Activated T-helper 2 cell treated with anti-CD3 and anti-CD28 coated beads, Interferon-gamma antibody, Interleukin-2, Interleukin-4, amounts not matched to agents 10 μg/mL and 5 μg/mL and 100 μg/mL, durations not matched to agents 14 hours and 24 hours and 36 hours (primary cell): ENCODE measurements around the gene TMA7. TPM values are rescaled to one million over a fixed set of nuclear protein-coding genes. Genes with fewer than 3 reads are reported as not detected.

Experiments used
- DNase-seq: peaks from one replicate; pipeline ENCODE4 v3.0.0; 2021; ENCODE audit warnings: low spot score
- H3K27ac Mint-ChIP-seq: one replicate; pipeline ENCODE4 v1.8.0; 2021; ENCODE audit warnings: mixed read lengths
- H3K27me3 Mint-ChIP-seq: one replicate; pipeline ENCODE4 v1.8.0; 2021; ENCODE audit warnings: low read depth, mixed read lengths
- H3K36me3 Mint-ChIP-seq: one replicate; pipeline ENCODE4 v1.8.0; 2021; ENCODE audit warnings: low read depth, mixed read lengths
- H3K4me1 Mint-ChIP-seq: one replicate; pipeline ENCODE4 v1.8.0; 2021; ENCODE audit warnings: low read depth, mixed read lengths
- H3K4me3 Mint-ChIP-seq: one replicate; pipeline ENCODE4 v1.8.0; 2021; ENCODE audit warnings: low read depth, mild to moderate bottlenecking, moderate library complexity, mixed read lengths
- H3K9me3 Mint-ChIP-seq: one replicate; pipeline ENCODE4 v1.8.0; 2021; ENCODE audit warnings: mixed read lengths
- intact Hi-C: fragments of 100-400 bp; cut with micrococcal nuclease; formaldehyde crosslinking; loops from one replicate; pipeline ENCODE4 v1.15.1; 2023
- total RNA-seq: library from RNA; stranded (reverse); gene quantifications from 2 replicates; pipeline ENCODE4 v1.2.3, GENCODE V29; 2022

Gene TMA7
- total RNA-seq, 1 donor from 2014 or later = 289 TPM

DNA sequence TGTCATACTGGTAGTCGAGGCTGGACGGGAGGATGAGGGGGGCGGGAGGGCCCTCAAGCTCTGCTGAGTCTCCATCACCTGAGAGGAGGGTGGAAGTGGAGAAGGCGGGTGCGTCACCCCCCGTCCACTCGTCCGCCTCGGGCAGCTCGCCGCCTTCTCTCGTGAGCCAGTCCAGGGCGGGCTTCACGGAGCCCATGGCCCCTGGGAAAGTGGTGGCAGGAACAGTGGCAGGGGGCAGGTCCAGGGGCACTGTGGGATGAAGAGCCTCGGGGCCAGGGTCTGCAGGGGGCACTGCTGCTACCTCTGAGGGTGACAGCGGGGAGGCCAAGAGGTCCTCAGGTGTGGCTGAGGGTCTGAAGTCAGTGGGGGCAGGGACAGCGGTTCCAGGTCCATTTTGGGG, 20.5 kb upstream of the TMA7 start:
- Mint-ChIP-seq H3K36me3 (no peaks in the 10 kb centered on the region), H3K4me1 (no peaks in the 10 kb centered on the region), H3K27me3 (no peaks in the 10 kb centered on the region), H3K9me3 (no peaks in the 10 kb centered on the region), H3K4me3 (no peak overlapping the region), H3K27ac (no peak overlapping the region)
- intact Hi-C loops = no loop called here
- no peak for DNase-seq

DNA sequence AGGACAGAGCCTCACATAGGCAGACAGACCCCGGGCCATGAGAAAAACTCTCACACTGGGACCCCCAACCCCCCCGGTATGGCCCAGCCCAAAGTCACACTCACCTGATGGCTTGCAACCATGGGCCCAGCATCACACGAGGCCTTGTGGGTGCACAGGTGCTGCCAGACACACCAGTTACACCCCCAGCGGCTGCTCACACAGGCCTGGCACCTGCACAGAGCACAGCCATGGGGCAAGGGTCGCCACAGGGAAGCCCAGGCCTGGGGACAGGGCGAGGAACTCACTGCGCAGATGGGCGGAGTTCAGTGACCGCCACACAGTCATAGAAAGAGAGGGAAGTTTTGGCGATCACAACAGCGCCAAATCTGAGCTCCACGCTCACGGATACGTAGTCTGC, 19.5 kb upstream of the TMA7 start:
- H3K27me3 Mint-ChIP-seq = no peaks in the 10 kb centered on the region
- intact Hi-C loops = no loop called here
- DNase-seq = no peak
- no peaks in the 10 kb centered on the region for H3K9me3 Mint-ChIP-seq
- no peaks in the 10 kb centered on the region for H3K4me1 Mint-ChIP-seq
- H3K4me3 Mint-ChIP-seq = no peak overlapping the region
- H3K36me3 Mint-ChIP-seq = no peaks in the 10 kb centered on the region
- H3K27ac Mint-ChIP-seq = no peak overlapping the region

DNA sequence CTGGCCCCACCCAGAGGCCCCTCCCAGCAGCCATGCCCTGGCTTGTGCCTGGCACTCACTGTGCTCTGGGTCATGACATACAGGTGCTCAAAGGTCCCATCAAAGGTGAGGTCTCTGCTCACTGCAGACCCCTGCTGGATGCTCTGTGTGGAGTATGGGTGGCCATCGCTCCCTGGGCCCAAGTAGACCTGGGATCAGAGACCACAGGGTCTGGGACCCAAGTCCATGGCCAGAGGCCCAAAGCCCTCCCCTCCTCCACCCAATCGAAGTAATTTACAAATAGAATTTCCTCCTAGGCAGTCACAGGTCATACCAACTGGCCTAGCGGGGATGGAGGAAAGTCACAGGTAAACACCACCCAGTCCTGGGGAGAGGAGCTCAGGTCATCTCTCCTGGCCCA, 17.8 kb upstream of the TMA7 start:
- no peaks in the 10 kb centered on the region for H3K9me3 Mint-ChIP-seq
- intact Hi-C loops = no loop called here
- peaks cover 4% of the 10 kb centered on the region for H3K27me3 Mint-ChIP-seq
- H3K27ac Mint-ChIP-seq = no peak overlapping the region
- no peak for DNase-seq
- no peaks in the 10 kb centered on the region for H3K4me1 Mint-ChIP-seq
- no peaks in the 10 kb centered on the region for H3K36me3 Mint-ChIP-seq
- H3K4me3 Mint-ChIP-seq = no peak overlapping the region

DNA sequence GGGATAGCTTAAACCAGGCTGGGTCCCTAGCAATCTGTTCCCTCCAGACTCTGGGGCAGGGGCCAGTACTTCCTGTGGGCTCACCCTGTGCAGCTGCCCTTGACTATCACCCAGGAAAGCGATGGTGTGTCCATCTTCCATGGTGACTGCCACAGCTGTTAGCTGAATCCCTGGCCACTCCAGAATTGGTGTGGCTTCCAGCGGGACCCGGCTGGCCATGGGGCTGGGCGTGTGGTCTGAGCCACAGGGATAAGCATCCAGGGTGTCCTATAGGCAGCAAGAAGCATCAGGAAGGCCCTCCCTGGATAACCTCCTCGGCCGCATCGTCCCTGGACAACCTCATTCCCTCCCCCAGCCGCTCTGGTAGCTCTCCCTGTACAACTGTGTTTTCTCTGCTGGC, 17.4 kb upstream of the TMA7 start:
- Mint-ChIP-seq H3K36me3 (no peaks in the 10 kb centered on the region), H3K4me3 (no peak overlapping the region), H3K4me1 (no peaks in the 10 kb centered on the region), H3K9me3 (no peaks in the 10 kb centered on the region), H3K27ac (no peak overlapping the region), H3K27me3 (peaks cover 8% of the 10 kb centered on the region)
- intact Hi-C loops = no loop called here
- no peak for DNase-seq

DNA sequence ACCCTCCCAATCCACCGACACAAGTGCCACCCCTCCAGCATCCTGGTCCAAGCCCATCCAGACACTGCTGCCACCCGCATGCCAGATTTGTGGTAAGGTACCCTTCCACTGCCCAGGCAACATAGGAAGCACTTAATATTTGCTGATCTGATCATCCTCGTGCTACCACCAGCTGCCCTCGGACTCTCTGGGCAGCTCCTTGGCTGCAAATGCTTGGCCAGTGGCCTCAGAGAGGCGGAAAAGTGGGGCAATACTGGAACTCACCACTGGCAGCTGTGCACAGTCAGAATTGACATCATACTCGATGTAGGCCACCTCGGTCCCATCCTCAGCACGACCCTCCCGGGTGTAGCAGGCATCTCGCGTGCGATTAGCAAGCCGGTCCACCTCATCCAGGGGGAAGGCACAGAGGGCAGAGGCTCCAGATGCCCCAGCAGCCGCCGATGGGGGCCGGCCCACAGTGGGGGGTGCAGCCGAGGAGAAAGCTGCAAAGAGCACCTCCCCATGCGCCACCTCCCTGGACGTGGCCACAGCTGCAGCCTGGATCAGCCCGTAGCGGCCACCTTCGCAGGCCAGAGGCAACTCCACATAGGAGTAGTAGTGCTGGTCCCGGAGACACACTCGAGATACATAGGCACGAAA, 16.7 kb upstream of the TMA7 start:
- Mint-ChIP-seq H3K4me1 (no peaks in the 10 kb centered on the region), H3K9me3 (no peaks in the 10 kb centered on the region), H3K27ac (no peak overlapping the region), H3K27me3 (peaks cover 15% of the 10 kb centered on the region), H3K36me3 (no peaks in the 10 kb centered on the region), H3K4me3 (no peak overlapping the region)
- no peak for DNase-seq
- intact Hi-C loops = no loop called here

DNA sequence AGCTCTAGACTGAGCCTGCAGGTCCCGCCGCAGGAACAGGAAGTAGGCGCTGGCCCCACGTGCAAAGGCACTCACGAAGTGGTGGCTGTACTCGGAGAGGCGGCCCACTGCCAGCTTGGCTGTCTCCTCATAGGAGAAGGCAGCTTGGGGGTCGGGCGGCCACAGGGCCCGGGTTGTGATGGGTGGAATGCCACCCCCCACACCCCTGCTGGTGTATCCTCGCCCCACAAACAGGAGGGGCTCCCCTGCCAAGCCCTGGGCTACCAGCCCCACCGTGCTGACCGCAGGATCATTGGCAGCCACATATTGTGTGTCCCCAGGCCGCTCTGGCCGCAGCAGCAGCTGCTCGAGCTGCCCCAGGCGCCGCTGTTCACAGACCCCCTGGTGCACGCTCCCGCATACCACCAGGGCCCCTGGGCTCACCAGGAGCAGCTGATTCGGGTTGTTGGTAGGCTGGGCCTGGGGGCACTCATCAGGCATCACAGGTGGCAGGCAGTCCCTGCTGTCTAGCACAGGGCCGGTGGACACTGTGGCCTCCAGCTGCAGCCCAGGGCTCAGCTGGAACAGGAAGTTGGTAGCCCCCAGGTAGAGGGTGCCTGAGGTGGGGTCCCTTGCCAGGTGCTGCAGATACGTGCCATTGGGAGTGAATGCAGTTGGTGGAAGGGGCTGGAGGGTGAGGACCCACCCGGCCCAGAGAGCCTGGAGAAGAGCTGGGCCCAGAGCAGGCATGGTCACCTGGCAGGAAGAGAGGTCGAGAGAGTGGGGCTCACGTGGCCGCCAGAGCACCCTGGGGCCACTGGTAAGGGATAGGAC, 16.0 kb upstream of the TMA7 start:
- Mint-ChIP-seq H3K36me3 (no peaks in the 10 kb centered on the region), H3K4me3 (no peak overlapping the region), H3K27ac (no peak overlapping the region), H3K9me3 (no peaks in the 10 kb centered on the region), H3K4me1 (no peaks in the 10 kb centered on the region), H3K27me3 (peaks cover 17% of the 10 kb centered on the region)
- intact Hi-C loops = no loop called here
- no peak for DNase-seq

DNA sequence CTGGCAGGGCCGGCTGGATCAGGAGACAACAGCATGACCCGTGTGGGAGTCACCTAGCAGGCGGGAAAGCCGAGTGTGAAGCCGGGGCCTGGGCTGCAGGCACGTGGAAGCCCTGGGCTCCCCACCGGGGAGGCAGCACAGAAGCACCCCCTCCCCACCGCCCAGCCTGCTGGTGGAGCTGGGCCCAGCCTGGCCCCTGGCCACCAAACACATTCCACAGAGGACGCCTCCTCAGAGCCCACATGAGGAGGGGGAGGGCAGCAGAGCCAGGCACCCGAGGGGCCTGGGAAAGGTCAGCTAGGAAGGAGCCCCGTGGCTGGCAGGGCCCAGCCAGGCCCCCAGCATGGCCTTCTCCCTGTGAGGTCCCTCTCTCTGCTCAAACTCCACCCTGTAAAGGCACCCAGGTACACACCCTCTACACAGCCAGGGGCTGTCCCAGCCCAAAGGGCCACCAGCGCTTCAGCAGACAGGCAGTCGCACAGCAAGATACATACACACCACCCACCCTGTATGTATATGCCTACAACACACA, 14.7 kb upstream of the TMA7 start:
- intact Hi-C loops = no loop called here
- no peaks in the 10 kb centered on the region for H3K9me3 Mint-ChIP-seq
- no peak for DNase-seq
- no peak overlapping the region for H3K4me3 Mint-ChIP-seq
- no peak overlapping the region for H3K27ac Mint-ChIP-seq
- peaks cover 17% of the 10 kb centered on the region for H3K27me3 Mint-ChIP-seq
- H3K4me1 Mint-ChIP-seq = peaks cover 1% of the 10 kb centered on the region
- H3K36me3 Mint-ChIP-seq = no peaks in the 10 kb centered on the region

DNA sequence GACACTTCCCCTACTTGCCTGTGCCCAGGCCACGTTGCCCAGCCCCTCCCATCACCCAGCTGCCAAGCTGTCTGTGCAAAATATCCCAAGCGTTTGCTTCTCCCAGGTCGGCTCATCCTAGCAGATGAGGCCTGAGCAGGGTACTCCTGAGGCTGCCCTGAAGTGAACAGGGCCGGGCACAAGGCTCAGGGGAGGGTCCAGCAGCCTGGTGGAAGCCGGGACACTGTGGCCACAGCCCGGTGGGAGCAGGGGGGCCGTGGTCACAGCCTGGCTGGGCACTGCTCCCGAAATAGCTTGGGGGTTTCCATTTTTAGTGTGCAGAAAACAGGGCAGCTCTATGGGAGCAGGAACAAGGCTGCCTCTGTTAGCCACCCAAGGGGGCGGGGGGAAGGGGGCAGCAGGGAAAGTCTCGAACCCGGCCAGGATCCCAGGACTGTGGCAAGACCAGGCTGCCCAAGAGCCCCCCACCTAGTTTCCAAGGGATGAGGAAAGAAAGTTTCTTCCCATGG, 13.6 kb upstream of the TMA7 start:
- Mint-ChIP-seq H3K4me1 (peaks cover 1% of the 10 kb centered on the region), H3K27ac (no peak overlapping the region), H3K9me3 (no peaks in the 10 kb centered on the region), H3K27me3 (peaks cover 17% of the 10 kb centered on the region), H3K36me3 (peaks cover 6% of the 10 kb centered on the region), H3K4me3 (no peak overlapping the region)
- intact Hi-C loops = no loop called here
- no peak for DNase-seq

DNA sequence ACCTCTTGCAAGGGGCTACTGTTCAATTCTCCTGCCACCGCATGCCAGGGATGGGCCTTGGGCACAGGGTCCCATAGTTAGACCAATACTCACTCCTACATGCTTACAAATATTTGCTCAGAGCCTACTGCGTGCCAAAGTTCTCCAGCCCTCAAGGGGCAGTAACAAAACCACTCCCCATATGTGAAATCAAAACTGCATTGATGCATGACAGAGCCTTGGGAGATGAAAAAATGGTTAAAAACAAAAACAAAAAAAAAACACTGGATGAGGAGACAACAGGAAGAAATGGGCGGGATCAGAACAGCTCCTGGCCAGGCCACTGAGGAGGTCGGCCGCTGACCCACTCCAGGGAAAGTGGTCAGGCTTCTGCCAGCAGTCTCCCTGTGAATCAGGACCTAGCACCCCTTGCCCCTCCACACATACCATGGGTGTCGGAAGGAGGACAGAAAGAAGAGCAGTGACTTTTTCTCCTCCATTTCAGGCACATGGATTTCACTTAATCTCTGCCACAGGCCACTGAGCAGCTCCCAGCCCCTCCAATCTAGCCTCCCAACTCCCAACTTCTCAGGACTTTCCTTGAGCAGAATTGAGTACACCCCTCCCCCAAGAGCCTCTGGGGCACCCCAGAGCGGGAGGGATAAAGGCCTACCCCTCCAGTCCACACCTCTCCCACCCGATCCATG, 13.0 kb upstream of the TMA7 start:
- peaks cover 3% of the 10 kb centered on the region for H3K4me1 Mint-ChIP-seq
- H3K4me3 Mint-ChIP-seq = peak overlapping the region; percentile 40
- H3K9me3 Mint-ChIP-seq = no peaks in the 10 kb centered on the region
- peaks cover 11% of the 10 kb centered on the region for H3K36me3 Mint-ChIP-seq
- intact Hi-C loops = no loop called here
- DNase-seq = no peak
- H3K27ac Mint-ChIP-seq = no peak overlapping the region
- H3K27me3 Mint-ChIP-seq = peaks cover 17% of the 10 kb centered on the region

DNA sequence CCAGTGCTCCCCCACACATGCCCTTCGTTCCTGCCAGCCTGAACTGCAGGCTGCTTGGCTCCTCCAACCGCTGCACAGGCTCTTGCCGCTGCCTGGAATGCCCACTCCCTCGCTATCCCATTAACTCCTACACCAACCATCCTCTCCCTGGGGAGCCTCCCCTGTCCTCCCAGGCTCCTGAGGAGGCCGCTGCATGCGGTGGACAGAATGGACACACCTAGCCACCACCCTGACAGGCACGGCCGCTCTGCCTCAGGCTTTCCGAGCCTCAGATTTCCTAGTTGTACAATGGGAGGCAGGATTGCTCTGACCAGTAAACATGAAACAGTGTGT, 12.5 kb upstream of the TMA7 start:
- Mint-ChIP-seq H3K4me3 (peak overlapping the region; percentile 44), H3K36me3 (peaks cover 16% of the 10 kb centered on the region), H3K27me3 (peaks cover 17% of the 10 kb centered on the region), H3K4me1 (peaks cover 4% of the 10 kb centered on the region), H3K27ac (no peak overlapping the region), H3K9me3 (no peaks in the 10 kb centered on the region)
- no peak for DNase-seq
- intact Hi-C loops = no loop called here

DNA sequence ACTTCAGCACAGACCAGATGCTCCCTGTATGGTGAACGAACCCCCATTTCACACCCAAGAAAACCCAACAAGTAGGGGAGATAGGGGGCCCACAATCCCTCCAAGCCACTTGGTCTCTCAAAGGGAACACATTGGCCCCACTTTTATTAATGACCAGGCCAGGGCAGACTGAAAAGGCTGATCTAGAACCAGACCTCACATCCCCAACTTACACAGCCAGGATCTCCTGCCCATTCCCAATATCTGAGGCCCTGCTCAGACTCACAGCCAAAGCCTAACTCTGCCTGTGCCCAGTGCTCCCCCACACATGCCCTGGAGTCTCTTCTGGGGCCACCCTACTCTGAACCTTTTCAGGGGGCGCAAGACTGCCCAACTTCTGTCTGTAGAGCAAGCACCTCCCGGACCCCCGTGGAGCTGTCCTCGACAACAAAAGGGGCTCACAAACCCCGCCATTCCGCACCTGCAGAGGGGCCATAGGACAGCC, 11.9 kb upstream of the TMA7 start:
- Mint-ChIP-seq H3K27ac (no peak overlapping the region), H3K4me3 (peak overlapping the region; percentile 44), H3K36me3 (peaks cover 16% of the 10 kb centered on the region), H3K4me1 (peaks cover 4% of the 10 kb centered on the region), H3K9me3 (no peaks in the 10 kb centered on the region), H3K27me3 (peaks cover 17% of the 10 kb centered on the region)
- intact Hi-C loops = no loop called here
- DNase-seq = no peak

DNA sequence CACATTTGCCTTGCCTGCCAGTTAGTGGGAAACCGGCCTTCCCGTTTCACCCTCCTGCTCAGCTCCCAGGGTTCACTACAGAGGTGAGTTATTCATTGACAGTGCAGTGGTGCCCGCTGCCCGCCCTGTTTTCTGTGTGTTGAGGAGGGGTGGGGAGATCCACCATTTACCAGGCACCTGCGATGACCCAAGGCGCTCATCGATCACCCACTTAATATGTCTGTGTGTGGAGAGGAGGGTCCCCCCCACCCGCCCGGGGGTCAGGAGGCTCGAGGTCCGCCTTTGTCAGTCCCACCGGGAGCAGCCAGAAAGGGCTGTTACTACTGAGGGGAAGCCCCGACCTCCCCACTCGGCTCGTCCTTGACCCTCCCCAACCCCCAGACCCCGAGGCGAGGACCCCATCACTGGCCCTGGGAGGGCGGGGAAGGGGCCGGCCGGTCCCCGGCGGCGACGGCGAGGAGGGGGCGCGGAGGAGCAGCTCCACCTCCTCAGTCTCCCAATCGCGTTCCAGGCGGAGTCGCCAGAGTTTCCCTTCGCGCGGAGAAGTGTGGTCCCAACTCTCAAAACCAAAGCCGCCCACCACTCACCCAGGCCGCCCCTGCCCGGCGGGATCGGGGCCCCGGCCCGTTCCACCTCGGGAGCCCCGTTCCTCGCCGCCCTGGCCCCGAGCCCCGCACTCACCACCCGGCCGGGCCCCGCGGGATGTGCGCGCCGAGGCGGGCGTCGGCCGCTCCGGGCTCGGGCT, 11.3 kb upstream of the TMA7 start:
- DNase-seq = no peak
- Mint-ChIP-seq H3K27me3 (peaks cover 17% of the 10 kb centered on the region), H3K27ac (no peak overlapping the region), H3K9me3 (no peaks in the 10 kb centered on the region), H3K4me1 (peaks cover 4% of the 10 kb centered on the region), H3K36me3 (peaks cover 16% of the 10 kb centered on the region), H3K4me3 (peak overlapping the region; percentile 44)
- intact Hi-C loops = no loop called here
